Stimulated activated CD8-positive, alpha-beta memory T cell treated with anti-CD3 and anti-CD28 coated beads, Interleukin-12 subunit alpha, Interleukin-12 subunit beta, amount 100 ng/mL, for 1 hour (primary cell): ENCODE data around the gene CAMKV.

Source experiments
- DNase-seq: peaks from one replicate; pipeline ENCODE4 v3.0.0-alpha.2; 2020; ENCODE audit warnings: low read depth

The CAMKV gene

DNA sequence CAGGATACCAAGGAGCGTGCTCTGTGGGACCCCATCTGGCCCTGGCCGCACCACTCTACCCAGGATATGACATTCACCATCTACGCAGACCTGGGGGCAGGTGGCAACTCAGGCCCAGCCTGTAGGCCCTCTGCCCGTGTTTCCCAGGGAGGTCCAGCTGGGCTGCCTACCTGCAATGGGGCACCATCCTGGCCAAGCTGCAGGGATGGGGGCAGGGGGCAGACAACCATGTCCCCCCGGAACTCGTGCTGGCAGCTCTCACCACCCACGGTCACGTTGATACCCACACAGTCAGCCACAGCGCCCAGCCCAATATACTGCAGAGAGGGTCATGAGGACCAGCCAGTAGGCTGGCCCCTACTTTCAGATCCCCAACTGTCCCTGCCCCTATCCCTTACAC, 26.1 kb upstream of the CAMKV start:
- DNase-seq, result no peak

DNA sequence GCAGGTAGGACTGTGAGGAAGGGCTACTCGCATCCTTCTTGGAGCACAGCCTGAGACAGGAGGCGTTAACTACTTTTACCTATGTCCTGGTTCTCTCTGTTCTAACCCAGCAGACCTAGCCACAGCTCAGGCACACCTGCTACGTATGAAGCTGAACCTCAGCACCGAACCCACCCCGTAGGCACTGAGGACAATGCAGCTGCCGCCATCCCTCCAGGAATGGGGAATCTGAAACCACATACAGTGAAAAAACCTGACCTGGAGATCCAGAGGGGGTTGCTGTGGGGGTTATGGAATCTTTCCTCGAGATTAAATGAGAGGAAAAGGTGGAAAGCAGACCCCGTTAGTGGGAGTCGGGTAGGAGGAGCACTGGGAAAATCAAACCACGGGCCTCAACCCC, 19.6 kb upstream of the CAMKV start:
- DNase-seq, result no peak

DNA sequence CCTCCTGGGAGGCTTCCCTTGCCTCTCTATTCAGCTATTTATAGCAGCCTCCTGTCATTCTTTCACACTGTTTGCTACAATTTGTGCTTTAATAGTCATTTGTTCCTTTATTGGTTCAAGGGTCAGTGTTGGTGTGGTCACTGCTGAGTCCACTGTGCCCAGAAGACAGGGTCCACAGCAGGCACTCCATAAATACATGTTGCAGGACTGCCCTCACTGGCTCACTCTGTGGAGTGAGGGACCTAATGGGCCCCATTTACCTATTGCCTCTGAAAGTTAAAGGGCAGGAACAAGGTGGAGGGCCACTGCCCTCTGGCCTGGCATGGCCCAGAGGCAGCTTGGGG, 17.2 kb upstream of the CAMKV start:
- no peak for DNase-seq

DNA sequence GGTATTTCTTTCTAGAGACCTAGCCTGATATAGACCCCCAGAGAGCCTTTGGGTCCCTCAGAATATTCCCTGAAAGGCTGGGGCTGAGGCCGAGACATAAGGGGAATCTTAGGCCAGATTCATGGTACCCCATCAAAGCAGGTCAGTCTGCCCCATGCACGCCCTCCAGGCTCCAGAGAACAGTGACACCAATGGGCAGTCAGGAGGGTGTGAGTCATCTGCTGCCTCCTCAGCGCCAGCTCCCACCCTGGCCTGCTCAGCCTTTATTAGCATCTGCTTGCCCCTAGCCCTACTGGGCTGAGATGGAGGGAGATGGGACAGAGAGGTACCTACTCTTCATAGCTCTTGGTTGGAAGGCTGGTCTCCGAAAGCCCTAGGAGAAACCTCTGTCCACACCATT, 14.3 kb upstream of the CAMKV start:
- DNase-seq, result no peak

DNA sequence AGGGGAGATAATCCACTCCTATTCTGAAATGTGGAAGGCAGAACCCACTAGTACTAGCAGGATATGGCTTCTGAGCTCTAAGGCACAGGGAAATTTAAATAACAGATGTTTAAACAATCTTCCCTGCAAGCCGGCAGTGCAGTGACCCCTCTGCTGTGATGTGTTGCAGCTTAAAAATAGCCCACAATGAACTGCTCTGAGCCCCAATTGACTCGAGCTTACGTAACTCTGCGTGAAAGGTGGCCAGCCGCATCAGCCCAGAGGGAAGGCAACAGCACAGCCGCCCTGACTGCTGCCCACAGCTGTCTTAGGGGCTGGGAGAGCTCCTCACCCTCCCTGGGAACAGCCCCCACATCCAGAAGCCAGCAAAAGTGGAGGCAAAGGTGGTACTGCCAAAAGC, 12.5 kb upstream of the CAMKV start:
- DNase-seq, result no peak

DNA sequence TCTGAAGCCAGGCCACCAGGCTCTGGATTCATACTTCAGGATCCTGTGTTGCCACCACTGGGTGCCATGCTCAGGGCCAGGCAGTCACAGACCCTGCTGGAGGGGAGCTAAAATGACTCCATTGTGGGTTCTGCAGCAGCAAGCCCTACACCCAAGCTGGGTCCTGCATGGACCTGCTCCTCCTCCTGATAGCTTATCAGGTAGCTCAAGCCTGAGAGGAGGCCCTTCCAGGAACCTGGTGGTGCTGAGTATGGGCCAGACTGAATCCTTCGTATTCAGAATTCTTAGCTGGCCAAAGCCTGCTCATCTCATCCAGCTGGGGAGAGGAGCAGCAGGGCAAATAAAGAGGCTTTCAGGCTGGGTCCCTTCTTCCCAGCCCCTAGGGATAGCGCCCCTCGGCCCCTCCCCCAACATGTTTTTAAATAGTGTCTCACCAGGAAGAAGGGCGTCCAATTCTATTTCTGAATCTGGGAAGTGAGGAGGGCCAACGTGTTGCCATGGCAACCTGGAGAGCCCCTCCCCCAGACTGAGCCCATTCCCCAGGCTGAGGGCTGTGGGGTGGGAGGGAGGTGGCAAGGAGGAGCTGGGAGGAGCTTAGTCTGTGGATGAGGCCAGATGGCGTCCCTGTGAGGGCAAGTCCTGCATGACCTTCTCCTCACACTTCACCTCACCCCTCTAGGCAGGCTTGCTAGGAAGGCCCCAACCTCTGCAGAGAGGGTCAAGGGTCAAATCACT, 11.0 kb upstream of the CAMKV start:
- DNase-seq, result no peak

DNA sequence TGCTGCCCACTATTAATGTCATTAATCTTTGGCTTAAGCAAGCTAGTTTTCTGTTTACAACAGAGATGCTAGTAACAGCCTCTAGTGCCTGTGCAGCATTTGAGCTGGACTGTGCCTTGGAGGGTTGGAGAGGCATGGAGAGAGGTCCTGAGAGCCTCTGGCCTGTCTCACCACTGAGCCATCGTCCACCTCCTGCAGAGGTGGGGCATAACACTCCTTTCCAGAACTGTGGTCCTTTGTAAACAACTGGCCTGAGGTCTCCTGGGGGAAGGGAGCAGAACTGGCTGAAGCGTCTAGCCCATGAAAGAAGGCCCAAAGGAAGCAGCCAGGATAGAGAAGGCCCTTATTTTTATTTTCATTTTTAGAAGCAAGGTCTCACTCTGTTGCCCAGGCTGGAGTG, 10.0 kb upstream of the CAMKV start:
- no peak for DNase-seq

DNA sequence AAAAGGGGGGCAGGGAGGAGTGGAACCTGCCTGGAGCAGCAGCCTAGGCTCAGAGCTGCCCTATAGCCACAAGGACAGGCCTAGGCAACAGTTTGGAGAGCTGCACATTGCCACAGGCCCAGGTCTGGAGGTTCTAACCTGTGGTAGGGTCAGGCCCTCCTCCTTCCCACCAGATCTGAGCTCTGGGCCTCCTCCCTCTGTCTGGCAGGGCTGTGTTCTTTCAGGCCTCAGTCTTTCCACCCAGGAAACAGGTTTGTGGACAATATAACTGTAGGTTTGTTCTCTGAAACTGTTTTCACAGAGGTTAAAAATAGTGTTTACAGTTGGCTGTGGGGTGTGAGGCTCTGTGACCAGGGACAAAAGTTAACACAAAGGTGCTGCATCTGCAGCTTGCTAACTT, 9.0 kb upstream of the CAMKV start:
- no peak for DNase-seq

DNA sequence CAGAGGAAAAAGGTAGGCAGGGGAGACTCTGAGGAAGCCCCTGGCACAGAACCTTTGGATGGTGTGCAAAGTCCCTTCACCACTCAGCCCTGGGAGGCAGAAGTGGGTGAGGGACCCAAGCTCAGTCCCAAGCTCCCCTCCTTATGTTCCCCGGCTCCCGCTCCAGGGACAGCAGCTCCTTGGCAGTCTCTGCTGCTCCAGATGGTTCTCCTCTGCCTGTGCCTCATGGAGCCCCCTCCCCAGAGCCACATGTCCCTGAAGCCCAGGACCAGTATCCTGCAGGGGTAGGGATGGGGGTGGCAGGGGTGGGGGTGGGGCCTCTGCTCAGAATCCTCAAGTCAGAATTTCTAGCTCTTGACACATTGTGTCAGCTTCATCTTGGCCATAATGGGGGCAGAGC, 8.0 kb upstream of the CAMKV start:
- DNase-seq, result no peak

DNA sequence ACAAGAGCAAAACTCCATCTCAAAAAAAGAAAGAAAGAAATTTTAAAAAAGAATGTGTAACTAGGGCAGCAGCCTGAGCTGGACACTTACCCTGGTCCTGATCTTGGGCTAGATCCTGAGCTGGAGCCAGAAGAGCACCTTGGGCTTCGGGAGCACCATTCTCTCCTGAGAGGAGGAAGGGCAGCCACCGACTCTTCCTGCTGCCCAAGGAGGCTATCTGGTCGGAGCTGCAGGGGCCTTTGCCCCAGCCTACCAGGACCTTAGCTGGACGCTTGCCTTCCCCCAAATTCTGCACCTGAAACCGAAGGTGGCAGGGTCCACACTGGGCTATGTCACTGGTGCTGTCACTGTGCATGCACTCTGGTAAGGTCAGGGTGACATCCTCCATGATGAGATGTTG, 6.9 kb upstream of the CAMKV start:
- DNase-seq, result no peak

DNA sequence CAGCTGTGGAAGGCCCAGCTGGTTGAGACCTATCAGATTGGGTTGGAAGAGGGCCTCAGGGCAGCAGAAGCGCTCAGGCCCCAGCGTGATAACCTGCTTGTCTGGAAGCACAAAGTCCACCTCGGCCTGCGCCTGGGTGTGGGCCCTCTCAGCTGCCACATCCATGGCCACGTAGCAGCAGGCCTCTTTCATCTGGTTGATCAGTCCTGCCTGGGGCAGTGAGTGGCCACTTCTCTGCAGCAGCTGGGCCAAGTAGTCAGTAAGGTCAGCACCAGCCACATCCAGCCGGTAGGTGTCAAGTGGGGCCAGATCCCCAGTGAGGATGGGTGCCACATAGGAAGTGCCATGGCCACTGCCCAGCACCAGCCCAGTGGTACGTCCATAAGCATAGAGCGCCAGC, 3.9 kb upstream of the CAMKV start:
- DNase-seq, result no peak

DNA sequence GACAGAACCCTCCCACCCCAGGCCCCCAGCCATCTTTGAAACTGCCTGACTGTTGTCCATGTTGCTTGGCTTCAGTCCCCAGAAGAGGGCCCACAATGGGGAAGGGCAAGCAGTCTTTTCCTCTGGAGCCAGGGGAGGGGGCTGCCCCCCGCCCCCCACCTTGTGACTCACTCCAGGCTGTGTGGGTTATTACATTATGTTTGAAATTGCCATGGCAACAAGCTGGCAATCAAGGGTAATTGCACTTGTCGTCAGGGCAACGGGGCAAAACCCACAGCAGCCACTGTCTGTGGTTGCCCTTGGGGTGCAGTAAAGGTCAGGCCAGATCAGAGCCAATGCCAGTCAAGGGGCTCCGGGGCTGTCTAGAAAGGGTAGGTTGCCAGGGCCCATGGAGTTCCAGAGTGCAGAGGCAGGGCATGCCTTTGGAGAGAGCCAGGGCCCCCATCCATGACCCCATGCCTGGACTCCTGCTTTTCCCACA, 3.1 kb upstream of the CAMKV start:
- DNase-seq, result no peak

DNA sequence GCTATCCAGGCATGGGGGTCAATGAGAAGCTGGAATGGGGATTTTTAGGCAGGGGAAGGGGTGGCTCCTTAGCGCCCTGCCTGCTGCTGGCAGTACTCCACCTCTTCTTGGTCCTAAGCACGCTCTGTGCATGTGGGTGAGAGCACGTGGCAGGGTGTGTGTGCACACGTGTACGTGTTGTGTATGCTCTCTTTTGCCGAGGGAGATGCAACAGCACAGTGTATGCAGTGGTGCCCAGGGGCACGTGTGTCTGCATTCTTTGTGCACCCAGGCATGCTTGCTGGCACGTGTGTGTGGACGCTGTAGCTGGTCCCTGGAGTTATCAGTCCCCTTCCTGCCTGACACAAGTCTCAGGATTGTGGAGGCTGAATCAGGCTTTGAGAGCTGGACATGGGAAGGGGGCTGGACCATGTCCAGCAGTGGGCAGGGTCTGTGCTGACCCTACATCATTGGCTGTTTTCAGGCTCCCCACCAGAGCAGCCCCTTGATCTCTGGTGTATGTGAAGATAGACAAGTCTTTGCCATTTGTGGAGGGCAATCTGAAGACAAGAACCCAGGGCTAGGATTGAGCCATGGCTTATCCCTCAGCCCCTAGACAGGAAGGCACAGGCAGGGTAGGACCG, 1.9 kb upstream of the CAMKV start:
- no peak for DNase-seq

DNA sequence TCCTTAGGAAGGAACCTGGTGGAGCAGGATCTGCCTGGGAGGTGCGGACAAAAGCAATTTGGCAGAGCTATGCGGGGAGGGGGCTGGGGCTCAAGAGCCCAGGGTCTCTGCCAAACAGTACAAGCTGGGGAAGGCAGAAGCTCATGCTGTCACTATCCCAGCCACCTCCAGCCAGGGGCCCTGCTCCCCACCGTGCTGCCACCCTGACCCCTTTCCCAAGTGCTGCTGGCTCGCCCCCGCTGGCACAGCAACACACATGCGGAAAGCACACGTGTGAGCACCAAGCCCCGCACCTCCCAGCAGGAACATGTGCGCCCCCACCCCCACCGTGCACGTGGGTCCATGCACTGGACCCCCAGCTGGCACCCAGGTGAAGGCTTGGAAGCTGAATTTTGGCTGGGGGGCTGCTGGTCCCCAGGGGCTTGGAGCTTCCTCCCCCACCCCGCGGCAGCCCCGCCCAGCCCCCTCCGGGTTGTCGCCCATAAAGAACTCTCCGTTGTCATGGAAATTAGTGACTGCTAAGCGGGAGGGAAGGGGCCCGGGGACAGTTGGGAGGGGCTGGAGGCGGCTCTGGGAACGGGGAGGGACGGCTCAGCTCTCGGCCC, 742 bp downstream of the CAMKV start:
- DNase-seq, result no peak

DNA sequence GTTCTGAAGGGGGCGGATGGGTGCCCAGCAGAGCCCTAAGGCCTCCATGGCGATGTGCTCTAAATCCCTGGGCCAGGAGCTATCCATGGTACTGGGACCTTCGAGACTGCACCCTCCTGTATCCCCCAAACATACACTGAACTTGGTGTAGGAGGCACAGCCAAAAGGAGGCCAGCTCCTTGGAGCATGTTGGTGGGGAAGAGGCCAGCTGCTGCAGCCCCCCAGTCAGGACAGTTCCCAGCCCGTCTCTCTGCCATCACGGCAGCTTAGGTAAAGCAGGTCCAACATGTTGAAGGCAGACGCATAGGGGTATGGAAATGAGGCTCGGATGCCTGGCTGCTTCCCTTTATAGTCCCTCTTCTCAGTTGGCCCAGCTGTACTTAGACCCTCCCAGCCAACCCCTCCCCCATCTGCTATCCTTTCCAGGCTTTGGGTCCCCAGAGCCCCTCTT, 1.8 kb downstream of the CAMKV start:
- DNase-seq, result no peak

DNA sequence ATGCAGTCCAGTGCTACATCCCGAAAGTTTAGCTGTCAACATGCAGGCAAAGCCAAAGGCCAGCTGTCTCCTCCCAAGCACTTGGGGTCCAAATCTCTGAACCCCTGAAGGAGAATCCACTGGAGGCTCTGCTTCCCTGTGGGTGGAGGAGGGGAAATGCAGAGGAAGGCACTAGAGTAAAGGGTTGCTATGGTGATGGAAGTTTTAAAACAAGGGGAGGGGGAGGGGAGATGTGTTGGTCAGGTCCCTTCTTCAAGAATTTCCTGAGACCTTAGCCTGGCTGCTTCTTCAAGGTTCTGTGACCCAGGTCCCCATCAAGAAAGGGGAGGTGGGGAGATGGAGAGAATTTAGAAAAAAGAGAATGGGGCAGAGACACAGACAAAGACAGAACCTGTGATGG, 2.3 kb downstream of the CAMKV start:
- DNase-seq, result no peak

DNA sequence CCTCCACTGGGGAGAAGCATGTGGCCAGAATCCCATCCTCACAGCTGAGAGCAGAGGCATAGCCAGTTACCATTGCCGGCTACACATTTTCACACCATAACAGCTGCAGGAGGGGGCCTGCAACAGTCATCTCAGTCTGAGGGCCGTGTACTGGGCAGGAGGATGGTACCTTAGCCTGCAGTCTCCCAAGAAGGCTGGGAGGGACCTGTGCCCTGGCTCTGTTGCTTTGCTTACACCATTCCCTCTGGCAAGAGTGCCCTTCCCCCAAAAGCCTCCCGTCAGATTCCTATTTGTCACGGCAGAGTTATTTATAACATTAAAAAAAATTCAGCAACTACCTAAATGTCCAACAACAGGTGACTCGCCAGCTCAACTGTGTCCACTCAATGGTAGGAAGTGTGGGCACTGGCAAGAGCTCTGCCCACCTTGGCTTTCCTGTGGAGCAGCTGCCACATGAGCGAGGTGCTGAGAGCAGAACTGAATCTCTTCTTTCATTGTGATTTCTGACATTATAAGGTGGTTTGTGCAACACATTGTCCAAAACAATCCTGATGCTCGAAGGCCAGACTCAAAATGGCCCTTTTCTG, 4.4 kb downstream of the CAMKV start:
- DNase-seq, result no peak

DNA sequence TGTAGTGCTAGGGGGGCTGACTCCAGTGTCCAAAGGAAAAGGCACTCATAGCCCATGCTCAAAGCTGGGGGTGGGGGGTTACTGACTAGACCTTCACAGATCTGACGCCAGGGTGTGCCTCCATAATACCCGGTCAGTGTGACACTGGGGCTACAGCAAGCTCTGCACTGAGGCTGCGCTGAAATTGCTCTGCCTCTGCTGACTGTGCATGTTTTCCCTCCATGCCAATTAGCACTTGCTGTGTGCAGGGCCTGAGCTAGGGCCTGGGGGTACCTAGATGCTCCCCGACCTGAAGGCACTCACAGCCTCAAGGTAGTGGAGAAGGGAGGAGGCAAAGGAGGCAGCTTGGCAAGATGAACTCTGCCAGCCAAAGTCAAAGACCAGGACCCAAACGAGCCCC, 5.2 kb downstream of the CAMKV start:
- no peak for DNase-seq

DNA sequence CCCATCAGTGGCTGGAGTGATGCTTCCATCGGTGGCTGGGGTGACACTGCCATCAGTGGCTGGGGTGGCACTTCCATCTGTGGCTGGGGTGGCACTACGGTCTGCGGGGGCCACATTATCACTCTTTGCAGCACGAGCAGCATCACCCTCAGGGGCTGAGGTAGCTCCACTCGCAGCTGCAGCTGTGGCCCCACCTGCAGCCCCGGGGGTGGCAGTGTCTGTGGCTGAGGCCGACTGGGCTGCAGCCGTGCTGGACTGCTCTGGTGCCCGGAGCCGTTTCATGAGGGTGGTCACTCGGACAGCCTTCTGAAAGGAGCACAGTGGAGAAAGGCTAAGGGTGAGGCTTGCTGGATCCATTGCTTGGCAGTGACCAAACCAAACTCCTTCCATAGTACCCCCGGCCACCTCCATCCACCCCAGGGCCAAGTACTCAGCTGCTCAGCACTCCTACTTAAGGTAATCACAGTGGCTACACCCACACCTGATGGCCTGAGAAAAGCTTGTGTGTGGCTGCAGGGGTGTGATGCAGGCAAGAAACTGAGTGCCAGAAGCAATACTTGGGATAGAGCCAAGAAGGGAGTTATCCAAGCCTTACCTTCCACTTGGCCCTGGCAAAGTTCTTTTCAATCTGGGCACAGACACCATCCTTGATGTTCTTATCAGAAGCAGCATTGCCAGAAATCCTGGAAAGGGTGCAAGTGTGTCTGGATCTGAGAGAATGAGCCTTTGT, 10.0 kb downstream of the CAMKV start:
- DNase-seq, result no peak

DNA sequence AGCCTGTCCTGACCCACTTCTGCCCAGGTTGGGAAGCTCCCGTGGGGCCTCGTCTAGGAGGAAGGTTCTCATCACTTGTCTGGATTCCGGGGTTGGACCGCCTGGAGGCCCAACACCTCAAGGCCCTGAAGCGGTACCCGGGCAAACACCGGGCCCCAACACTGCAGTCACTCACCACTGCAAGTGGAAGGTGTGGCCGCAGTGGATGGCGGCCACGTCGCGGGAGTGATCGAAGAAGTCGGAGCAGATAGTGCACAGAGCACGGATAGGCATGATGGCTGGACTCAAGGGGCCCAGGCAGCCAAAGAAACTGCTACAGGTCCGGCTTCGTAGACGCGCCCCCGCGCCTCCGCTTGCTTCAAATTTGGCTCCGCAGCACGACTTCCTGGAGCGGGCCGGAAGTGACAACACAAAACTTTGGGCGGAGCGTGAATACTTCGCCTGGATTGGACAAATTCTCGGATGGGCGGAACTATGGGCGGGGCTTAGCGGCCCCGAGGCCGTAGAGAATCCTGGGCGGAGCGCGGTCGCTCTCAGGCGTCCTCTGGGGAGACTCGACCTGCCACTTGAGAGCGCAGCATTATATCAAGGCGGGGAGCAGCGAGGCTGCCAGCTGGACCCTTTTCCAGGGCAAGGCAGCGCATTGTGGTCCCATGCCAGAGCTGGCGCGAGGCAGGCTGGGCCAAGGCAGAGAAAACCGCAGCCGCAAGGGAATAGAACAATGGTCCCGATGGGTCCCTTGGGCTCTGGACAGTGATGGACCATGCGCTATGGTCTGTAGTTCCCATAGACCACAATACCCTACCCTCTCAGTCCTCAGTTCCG, 13.3 kb downstream of the CAMKV start, which contains the start of gene TRAIP:
TRAIP (minus strand) TSS at position 384 of the 825 bp plus-strand sequence; CDS start at position 273, 111 bp downstream.
- DNase-seq, result peak; percentile 88

DNA sequence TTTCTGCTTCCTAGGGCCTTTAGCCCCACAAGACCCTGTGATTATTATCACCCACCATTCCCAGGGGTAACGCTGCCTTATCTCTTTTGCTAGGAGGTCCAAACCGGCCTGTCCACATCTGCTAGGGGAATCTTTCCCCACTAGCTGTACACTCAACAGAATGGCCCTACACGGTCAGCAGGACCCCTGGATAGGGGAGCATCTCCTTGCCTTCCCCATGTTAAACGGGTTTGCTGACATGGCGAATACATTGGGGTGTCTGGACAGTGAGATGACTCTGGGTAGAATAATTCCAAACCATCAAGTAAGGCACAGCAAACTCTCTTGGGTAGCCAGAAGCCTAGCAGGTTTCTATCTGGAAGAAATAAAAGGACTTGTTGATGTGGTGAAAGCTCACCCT, 14.0 kb downstream of the CAMKV start:
- DNase-seq, result no peak

DNA sequence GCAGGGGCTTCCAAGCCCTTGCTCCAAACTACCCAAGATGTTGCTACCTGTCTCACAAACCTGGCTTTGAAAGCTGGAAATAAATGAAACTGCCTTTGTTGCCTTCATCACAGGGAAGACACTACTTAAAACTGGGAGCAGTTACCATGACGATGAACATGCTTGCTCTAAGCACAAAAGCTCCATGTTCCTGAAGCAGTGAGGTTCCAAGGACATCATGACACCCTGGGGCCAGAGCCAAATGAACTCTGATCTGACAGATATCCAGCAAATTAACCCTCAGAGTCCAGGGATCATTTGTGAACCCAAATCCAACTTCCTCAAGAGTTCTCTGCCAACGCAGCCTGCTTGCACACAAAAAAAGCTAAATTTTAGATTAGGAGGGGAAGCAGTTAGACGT, 24.0 kb downstream of the CAMKV start:
- no peak for DNase-seq
